ENCODE data around the gene MUC20.

DNA sequence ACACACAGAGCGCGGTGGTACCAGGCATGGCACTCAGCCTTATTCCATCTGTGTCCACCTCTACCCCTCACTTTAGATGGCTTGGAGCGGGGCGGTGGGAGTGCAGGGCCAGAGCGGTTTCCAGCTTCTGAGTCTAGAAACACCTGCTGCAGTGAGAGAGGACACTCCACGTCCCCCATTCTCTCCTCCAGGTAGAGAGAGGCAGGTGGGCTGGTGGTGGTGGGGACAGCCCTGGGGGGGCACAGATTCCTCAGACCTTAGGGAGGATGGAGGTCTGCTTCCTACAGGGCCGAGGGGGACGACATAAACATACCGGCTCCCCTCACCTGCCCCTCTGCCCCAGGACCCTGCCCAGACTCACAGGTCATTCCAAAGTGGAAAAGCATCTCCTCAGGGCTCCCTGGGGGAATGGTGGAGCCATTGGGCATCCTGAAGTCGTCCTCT lies 40.4 kb downstream of the MUC20 start:
- TF ChIP-seq, protein P1, sequence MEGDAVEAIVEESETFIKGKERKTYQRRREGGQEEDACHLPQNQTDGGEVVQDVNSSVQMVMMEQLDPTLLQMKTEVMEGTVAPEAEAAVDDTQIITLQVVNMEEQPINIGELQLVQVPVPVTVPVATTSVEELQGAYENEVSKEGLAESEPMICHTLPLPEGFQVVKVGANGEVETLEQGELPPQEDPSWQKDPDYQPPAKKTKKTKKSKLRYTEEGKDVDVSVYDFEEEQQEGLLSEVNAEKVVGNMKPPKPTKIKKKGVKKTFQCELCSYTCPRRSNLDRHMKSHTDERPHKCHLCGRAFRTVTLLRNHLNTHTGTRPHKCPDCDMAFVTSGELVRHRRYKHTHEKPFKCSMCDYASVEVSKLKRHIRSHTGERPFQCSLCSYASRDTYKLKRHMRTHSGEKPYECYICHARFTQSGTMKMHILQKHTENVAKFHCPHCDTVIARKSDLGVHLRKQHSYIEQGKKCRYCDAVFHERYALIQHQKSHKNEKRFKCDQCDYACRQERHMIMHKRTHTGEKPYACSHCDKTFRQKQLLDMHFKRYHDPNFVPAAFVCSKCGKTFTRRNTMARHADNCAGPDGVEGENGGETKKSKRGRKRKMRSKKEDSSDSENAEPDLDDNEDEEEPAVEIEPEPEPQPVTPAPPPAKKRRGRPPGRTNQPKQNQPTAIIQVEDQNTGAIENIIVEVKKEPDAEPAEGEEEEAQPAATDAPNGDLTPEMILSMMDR (optimal IDR thresholded peaks at IDR 0.05 in 1 of 3, IDR thresholded peaks at IDR 0.05 in 1 of 3, conservative IDR thresholded peaks at IDR 0.05 in 1 of 3; ENCODE audit: extremely low read depth in 1 of 3, insufficient read depth in 2 of 3, low read length in 3 of 3), result no peak
- TF ChIP-seq EZH2 (IDR thresholded peaks at IDR 0.05; ENCODE audit: low read length), result no peak

Data from keratinocyte (primary cell).